ENCODE data around the gene SLC24A3.

SLC24A3 gene

GRCh38 chr20:19709635-19710335 lies 497.3 kb downstream of the SLC24A3 start:
- no peak for DNase-seq
- Histone ChIP-seq H2AK5ac (ENCODE audit: low read length) (no peak overlapping the region), H3K27ac (ENCODE audit: low read depth, low read length) (no peak overlapping the region)

GRCh38 chr20:19710336-19711120 lies 498.1 kb downstream of the SLC24A3 start:
- H3K4ac ChIP-seq (ENCODE audit: low read depth, low read length), result no peak overlapping the region
- no CpG with 5 or more reads among the region's 5 CpGs for WGBS (ENCODE audit: extremely low coverage, insufficient coverage, low lambda C conversion rate)
- no peak overlapping the region for H3K18ac ChIP-seq (ENCODE audit: low read length)
- no peak overlapping the region for H2BK120ac ChIP-seq (ENCODE audit: low read depth, low read length)
- H4K5ac ChIP-seq (ENCODE audit: low read length), result no peak overlapping the region
- no peak overlapping the region for H3K4me2 ChIP-seq (ENCODE audit: low read length)
- H3K79me2 ChIP-seq (ENCODE audit: control insufficient read depth, insufficient read depth, low read length), result no peaks in the 10 kb centered on the region
- no peak overlapping the region for H3K56ac ChIP-seq (ENCODE audit: low read length)
- H3K4me1 ChIP-seq (ENCODE audit: control insufficient read depth, low read depth, low read length), result no peaks in the 10 kb centered on the region
- H3K23ac ChIP-seq (ENCODE audit: low read length), result no peak overlapping the region
- H3K27ac ChIP-seq (ENCODE audit: low read depth, low read length), result no peak overlapping the region
- H3K4me3 ChIP-seq (ENCODE audit: low read length), result no peak overlapping the region
- H2BK5ac ChIP-seq (ENCODE audit: low read length), result no peak overlapping the region
- H2BK15ac ChIP-seq (replicated peaks; ENCODE audit: low read depth), result no peak overlapping the region
- H3K27me3 ChIP-seq (ENCODE audit: insufficient read depth, low read length, poor library complexity), result no peaks in the 10 kb centered on the region
- no peaks in the 10 kb centered on the region for H3K36me3 ChIP-seq (ENCODE audit: control insufficient read depth, insufficient read depth, low read length)
- no peak for DNase-seq
- no peak overlapping the region for H4K8ac ChIP-seq (ENCODE audit: low read depth, low read length)
- no peaks in the 10 kb centered on the region for H3K79me1 ChIP-seq (ENCODE audit: low read length)
- H3K9ac ChIP-seq (ENCODE audit: low read length), result no peak overlapping the region
- no peak overlapping the region for H2AK5ac ChIP-seq (ENCODE audit: low read length)

More at GRCh38 chr20:19709635-19710335, 497.3 kb downstream of the SLC24A3 start:
- Histone ChIP-seq H3K56ac (ENCODE audit: low read length) (no peak overlapping the region), H3K4me1 (ENCODE audit: control insufficient read depth, low read depth, low read length) (no peaks in the 10 kb centered on the region), H3K9ac (ENCODE audit: low read length) (no peak overlapping the region), H3K4me3 (ENCODE audit: low read length) (no peak overlapping the region), H4K5ac (ENCODE audit: low read length) (no peak overlapping the region), H3K79me1 (ENCODE audit: low read length) (no peaks in the 10 kb centered on the region), H2BK15ac (replicated peaks; ENCODE audit: low read depth) (no peak overlapping the region), H3K36me3 (ENCODE audit: control insufficient read depth, insufficient read depth, low read length) (no peaks in the 10 kb centered on the region), H2BK120ac (ENCODE audit: low read depth, low read length) (no peak overlapping the region), H3K4ac (ENCODE audit: low read depth, low read length) (no peak overlapping the region), H3K79me2 (ENCODE audit: control insufficient read depth, insufficient read depth, low read length) (no peaks in the 10 kb centered on the region), H3K23ac (ENCODE audit: low read length) (no peak overlapping the region), H4K8ac (ENCODE audit: low read depth, low read length) (no peak overlapping the region), H2BK5ac (ENCODE audit: low read length) (no peak overlapping the region), H3K18ac (ENCODE audit: low read length) (no peak overlapping the region), H3K4me2 (ENCODE audit: low read length) (no peak overlapping the region), H3K27me3 (ENCODE audit: insufficient read depth, low read length, poor library complexity) (no peaks in the 10 kb centered on the region)
- no CpG with 5 or more reads among the region's 1 CpG for WGBS (ENCODE audit: extremely low coverage, insufficient coverage, low lambda C conversion rate)

GRCh38 chr20:19711126-19711525 lies 498.7 kb downstream of the SLC24A3 start:
- Histone ChIP-seq H3K79me2 (ENCODE audit: control insufficient read depth, insufficient read depth, low read length) (no peaks in the 10 kb centered on the region), H3K36me3 (ENCODE audit: control insufficient read depth, insufficient read depth, low read length) (no peaks in the 10 kb centered on the region), H3K4me2 (ENCODE audit: low read length) (no peak overlapping the region), H3K27ac (ENCODE audit: low read depth, low read length) (no peak overlapping the region), H2BK15ac (replicated peaks; ENCODE audit: low read depth) (no peak overlapping the region), H3K18ac (ENCODE audit: low read length) (no peak overlapping the region), H3K4ac (ENCODE audit: low read depth, low read length) (no peak overlapping the region), H2BK5ac (ENCODE audit: low read length) (no peak overlapping the region), H2BK120ac (ENCODE audit: low read depth, low read length) (no peak overlapping the region), H4K5ac (ENCODE audit: low read length) (no peak overlapping the region), H2AK5ac (ENCODE audit: low read length) (no peak overlapping the region), H3K4me1 (ENCODE audit: control insufficient read depth, low read depth, low read length) (no peaks in the 10 kb centered on the region), H3K56ac (ENCODE audit: low read length) (no peak overlapping the region), H3K79me1 (ENCODE audit: low read length) (no peaks in the 10 kb centered on the region), H3K23ac (ENCODE audit: low read length) (no peak overlapping the region), H3K27me3 (ENCODE audit: insufficient read depth, low read length, poor library complexity) (no peaks in the 10 kb centered on the region), H3K4me3 (ENCODE audit: low read length) (no peak overlapping the region), H4K8ac (ENCODE audit: low read depth, low read length) (no peak overlapping the region), H3K9ac (ENCODE audit: low read length) (no peak overlapping the region)
- WGBS (ENCODE audit: extremely low coverage, insufficient coverage, low lambda C conversion rate), result no CpG with 5 or more reads among the region's 11 CpGs
- no peak for DNase-seq

- H4K5ac ChIP-seq (ENCODE audit: low read length), result no peak overlapping the region
Measured at GRCh38 chr20:19712721-19713260, 500.3 kb downstream of the SLC24A3 start.

GRCh38 chr20:19713822-19714578 lies 501.6 kb downstream of the SLC24A3 start:
- no peak overlapping the region for H3K18ac ChIP-seq (ENCODE audit: low read length)
- no peak overlapping the region for H3K56ac ChIP-seq (ENCODE audit: low read length)
- no peaks in the 10 kb centered on the region for H3K79me2 ChIP-seq (ENCODE audit: control insufficient read depth, insufficient read depth, low read length)
- no peaks in the 10 kb centered on the region for H3K27me3 ChIP-seq (ENCODE audit: insufficient read depth, low read length, poor library complexity)
- H2BK120ac ChIP-seq (ENCODE audit: low read depth, low read length), result no peak overlapping the region
- H3K23ac ChIP-seq (ENCODE audit: low read length), result no peak overlapping the region
- no peak overlapping the region for H3K4me2 ChIP-seq (ENCODE audit: low read length)
- H2AK5ac ChIP-seq (ENCODE audit: low read length), result no peak overlapping the region
- DNase-seq, result no peak
- no peak overlapping the region for H4K5ac ChIP-seq (ENCODE audit: low read length)
- no peak overlapping the region for H3K4me3 ChIP-seq (ENCODE audit: low read length)
- no CpG with 5 or more reads among the region's 2 CpGs for WGBS (ENCODE audit: extremely low coverage, insufficient coverage, low lambda C conversion rate)
- no peaks in the 10 kb centered on the region for H3K4me1 ChIP-seq (ENCODE audit: control insufficient read depth, low read depth, low read length)
- no peak overlapping the region for H3K27ac ChIP-seq (ENCODE audit: low read depth, low read length)
- no peak overlapping the region for H3K4ac ChIP-seq (ENCODE audit: low read depth, low read length)
- H2BK15ac ChIP-seq (replicated peaks; ENCODE audit: low read depth), result no peak overlapping the region
- no peaks in the 10 kb centered on the region for H3K36me3 ChIP-seq (ENCODE audit: control insufficient read depth, insufficient read depth, low read length)
- no peak overlapping the region for H4K8ac ChIP-seq (ENCODE audit: low read depth, low read length)
- H3K9ac ChIP-seq (ENCODE audit: low read length), result no peak overlapping the region
- H3K79me1 ChIP-seq (ENCODE audit: low read length), result no peaks in the 10 kb centered on the region
- H2BK5ac ChIP-seq (ENCODE audit: low read length), result no peak overlapping the region

More at GRCh38 chr20:19712721-19713260, 500.3 kb downstream of the SLC24A3 start:
- WGBS (ENCODE audit: extremely low coverage, insufficient coverage, low lambda C conversion rate), result no CpG with 5 or more reads among the region's 4 CpGs
- Histone ChIP-seq H2AK5ac (ENCODE audit: low read length) (no peak overlapping the region), H3K79me2 (ENCODE audit: control insufficient read depth, insufficient read depth, low read length) (no peaks in the 10 kb centered on the region), H2BK15ac (replicated peaks; ENCODE audit: low read depth) (no peak overlapping the region), H3K27me3 (ENCODE audit: insufficient read depth, low read length, poor library complexity) (no peaks in the 10 kb centered on the region), H3K4ac (ENCODE audit: low read depth, low read length) (no peak overlapping the region), H3K23ac (ENCODE audit: low read length) (no peak overlapping the region), H2BK120ac (ENCODE audit: low read depth, low read length) (no peak overlapping the region), H3K18ac (ENCODE audit: low read length) (no peak overlapping the region), H3K27ac (ENCODE audit: low read depth, low read length) (no peak overlapping the region), H3K4me2 (ENCODE audit: low read length) (no peak overlapping the region), H3K36me3 (ENCODE audit: control insufficient read depth, insufficient read depth, low read length) (no peaks in the 10 kb centered on the region), H3K79me1 (ENCODE audit: low read length) (no peaks in the 10 kb centered on the region), H3K9ac (ENCODE audit: low read length) (no peak overlapping the region), H2BK5ac (ENCODE audit: low read length) (no peak overlapping the region), H3K4me3 (ENCODE audit: low read length) (no peak overlapping the region), H3K56ac (ENCODE audit: low read length) (no peak overlapping the region), H3K4me1 (ENCODE audit: control insufficient read depth, low read depth, low read length) (no peaks in the 10 kb centered on the region), H4K8ac (ENCODE audit: low read depth, low read length) (no peak overlapping the region)
- DNase-seq, result no peak

Measured in mesendoderm (in vitro differentiated cells).